Endodermal cell (in vitro differentiated cells): Measurements from ENCODE around the gene GOLM1. TPM values are rescaled to one million over a fixed set of nuclear protein-coding genes. Genes with fewer than 3 reads are reported as not detected.

Experiments used
- DNase-seq: peaks from one replicate; pipeline ENCODE4 v3.0.0-alpha.2; 2017
- H3K27ac ChIP-seq: 2 replicates; pipeline ENCODE4 v1.5.1; 2013; ENCODE audit warnings: mild to moderate bottlenecking, low read depth, low read length, moderate library complexity
- H3K27me3 ChIP-seq: 2 replicates; pipeline ENCODE4 v1.6.1; 2013; ENCODE audit warnings: mild to moderate bottlenecking, low read length, moderate library complexity; ENCODE audit not compliant: insufficient read depth, control insufficient read depth, poor library complexity, severe bottlenecking
- H3K36me3 ChIP-seq: 2 replicates; pipeline ENCODE4 v1.7.0; 2013; ENCODE audit warnings: mild to moderate bottlenecking, low read length, moderate library complexity; ENCODE audit not compliant: control insufficient read depth, insufficient read depth
- H3K4me1 ChIP-seq: one replicate; pipeline ENCODE4 v1.7.0; 2013; ENCODE audit warnings: low read length; ENCODE audit not compliant: control insufficient read depth, insufficient read depth
- H3K4me3 ChIP-seq: 2 replicates; pipeline ENCODE4 v1.5.1; 2013; ENCODE audit warnings: mild to moderate bottlenecking, low read length, moderate library complexity
- H3K9ac ChIP-seq: 2 replicates; pipeline ENCODE4 v1.6.1; 2013; ENCODE audit warnings: mild to moderate bottlenecking, low read length, moderate library complexity; ENCODE audit not compliant: poor library complexity, severe bottlenecking; ENCODE audit errors: extremely low read depth
- H3K9me3 ChIP-seq: 2 replicates; pipeline ENCODE4 v1.6.1; 2013; ENCODE audit warnings: mild to moderate bottlenecking, low read length, moderate library complexity; ENCODE audit not compliant: control insufficient read depth
- H3K27ac Mint-ChIP-seq: 2 replicates; pipeline ENCODE4 v1.8.0; 2020; ENCODE audit warnings: mixed read lengths
- H3K27me3 Mint-ChIP-seq: 2 replicates; pipeline ENCODE4 v1.8.0; 2021; ENCODE audit warnings: mild to moderate bottlenecking, mixed read lengths; ENCODE audit not compliant: insufficient read depth
- H3K36me3 Mint-ChIP-seq: 2 replicates; pipeline ENCODE4 v1.8.0; 2020; ENCODE audit warnings: low read depth, mixed read lengths
- H3K4me1 Mint-ChIP-seq: 2 replicates; pipeline ENCODE4 v1.8.0; 2020; ENCODE audit warnings: mixed read lengths
- H3K4me3 Mint-ChIP-seq: 2 replicates; pipeline ENCODE4 v1.8.0; 2020; ENCODE audit warnings: mild to moderate bottlenecking, moderate library complexity, mixed read lengths
- H3K9me3 Mint-ChIP-seq: 2 replicates; pipeline ENCODE4 v1.8.0; 2020; ENCODE audit warnings: mild to moderate bottlenecking, mixed read lengths
- CTCF ChIP-seq: fragments of 200-600 bp; sonication (generic); conservative IDR thresholded peaks from 2 replicates; pipeline ENCODE4 v1.5.0; 2021; ENCODE audit warnings: antibody characterized with exemption, mild to moderate bottlenecking
- WGBS, 2 experiments: methylation state at CpG; one replicate each; pipeline versions ENCODE4 v1.1.5 to v1.1.7; 2013; ENCODE audit warnings: missing lambda C conversion rate in 2 of 2, mixed read lengths in 1 of 2; ENCODE audit not compliant: insufficient coverage in 1 of 2, insufficient read length in 1 of 2; 5-methylcytosine and 5-hydroxymethylcytosine counted together
- total RNA-seq, 2 donors: library from RNA; stranded (reverse); fragmentation: NEBNext Ultra II Directional in 1 of 2; extraction: Animal tissue kit (Norgen Biotek cat#: 25700) in 1 of 2; gene quantifications; 2 replicates in 1 of 2; 3 replicates in 1 of 2; pipeline ENCODE4 v1.2.1, GENCODE V29; 2021

GOLM1 gene
- total RNA-seq, 2 donors from 2014 or later: 64.5 to 66.4 TPM

- H3K4me3 Mint-ChIP-seq: no peak overlapping the region
- H3K27me3 Mint-ChIP-seq: no peaks in the 10 kb centered on the region
- Histone ChIP-seq H3K4me1 (no peaks in the 10 kb centered on the region), H3K27me3 (no peaks in the 10 kb centered on the region), H3K4me3 (peak overlapping the region; percentile 30), H3K9me3 (peaks cover 27% of the 10 kb centered on the region), H3K36me3 (peaks cover 89% of the 10 kb centered on the region), H3K27ac (no peak overlapping the region), H3K9ac (no peak overlapping the region)
- H3K4me1 Mint-ChIP-seq: no peaks in the 10 kb centered on the region
- H3K9me3 Mint-ChIP-seq: peaks cover 20% of the 10 kb centered on the region
- WGBS, 2 experiments: 93 to 100% methylated on average over 1 of the region's 1 CpG
- H3K27ac Mint-ChIP-seq: no peak overlapping the region
- H3K36me3 Mint-ChIP-seq: peaks cover 79% of the 10 kb centered on the region
- DNase-seq: no peak
- no peak for TF ChIP-seq CTCF
Measured at GRCh38 chr9:86005253-86005775, 94.0 kb downstream of the GOLM1 start.

DNA sequence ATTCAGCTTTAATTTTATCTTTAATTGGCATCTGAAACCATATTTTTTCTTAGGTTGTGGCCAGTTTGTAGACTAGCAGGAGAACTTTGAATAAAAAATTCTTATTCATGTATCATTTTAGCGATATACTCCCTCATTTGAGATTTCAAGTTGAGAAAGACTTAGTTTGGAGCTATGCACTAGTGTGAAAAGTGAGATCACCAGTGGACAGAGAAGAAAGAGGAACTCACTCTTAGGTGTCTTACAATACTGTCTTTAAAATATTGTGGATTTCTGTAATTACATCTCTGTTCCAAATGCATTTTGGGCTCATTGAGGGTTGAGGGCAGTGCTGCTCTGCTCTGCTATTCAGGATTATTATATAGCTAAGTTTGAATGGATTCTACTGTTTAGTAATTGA, 103.8 kb downstream of the GOLM1 start:
- Histone ChIP-seq H3K4me1 (no peaks in the 10 kb centered on the region), H3K27me3 (no peaks in the 10 kb centered on the region), H3K36me3 (peaks cover 73% of the 10 kb centered on the region), H3K27ac (no peak overlapping the region), H3K9ac (no peak overlapping the region), H3K9me3 (no peaks in the 10 kb centered on the region), H3K4me3 (no peak overlapping the region)
- Mint-ChIP-seq H3K27ac (no peak overlapping the region), H3K9me3 (peaks cover 2% of the 10 kb centered on the region), H3K4me3 (no peak overlapping the region), H3K36me3 (peaks cover 78% of the 10 kb centered on the region), H3K27me3 (no peaks in the 10 kb centered on the region), H3K4me1 (no peaks in the 10 kb centered on the region)
- no peak for DNase-seq
- 100% methylated on average over 1 of the region's 1 CpG for WGBS, 2 experiments
- TF ChIP-seq CTCF: no peak

- no peak overlapping the region for H3K27ac Mint-ChIP-seq
- Histone ChIP-seq H3K4me3 (no peak overlapping the region), H3K4me1 (peaks cover 1% of the 10 kb centered on the region), H3K9me3 (no peaks in the 10 kb centered on the region), H3K36me3 (peaks cover 73% of the 10 kb centered on the region), H3K9ac (no peak overlapping the region), H3K27me3 (no peaks in the 10 kb centered on the region), H3K27ac (no peak overlapping the region)
- H3K4me1 Mint-ChIP-seq: no peaks in the 10 kb centered on the region
- no peak overlapping the region for H3K4me3 Mint-ChIP-seq
- peaks cover 2% of the 10 kb centered on the region for H3K9me3 Mint-ChIP-seq
- DNase-seq: no peak
- no peak for TF ChIP-seq CTCF
- no peaks in the 10 kb centered on the region for H3K27me3 Mint-ChIP-seq
- peaks cover 76% of the 10 kb centered on the region for H3K36me3 Mint-ChIP-seq
Measured at GRCh38 chr9:85995097-85995496, 104.3 kb downstream of the GOLM1 start.
